Measurements from ENCODE around the gene MLIP.

The MLIP gene

GRCh38 chr6:54093326-54093948 is 17.8 kb upstream of the MLIP start:
- peaks cover 6% of the 10 kb centered on the region for H3K27me3 Mint-ChIP-seq (ENCODE audit: low read depth)

GRCh38 chr6:54094293-54094692 is 16.9 kb upstream of the MLIP start:
- Mint-ChIP-seq H3K27ac (no peak overlapping the region), H3K27me3 (ENCODE audit: low read depth) (peaks cover 6% of the 10 kb centered on the region), H3K4me3 (no peak overlapping the region), H3K9me3 (peaks cover 3% of the 10 kb centered on the region), H3K36me3 (ENCODE audit: low read depth) (no peaks in the 10 kb centered on the region), H3K4me1 (peaks cover 22% of the 10 kb centered on the region)
- no peak for TF ChIP-seq CTCF (IDR thresholded peaks at IDR 0.05; ENCODE audit: unreplicated experiment in 3 of 3)

More at GRCh38 chr6:54093326-54093948, 17.8 kb upstream of the MLIP start:
- Mint-ChIP-seq H3K27ac (no peak overlapping the region), H3K4me3 (no peak overlapping the region), H3K4me1 (peaks cover 22% of the 10 kb centered on the region), H3K36me3 (ENCODE audit: low read depth) (no peaks in the 10 kb centered on the region), H3K9me3 (peaks cover 3% of the 10 kb centered on the region)
- no peak for TF ChIP-seq CTCF (IDR thresholded peaks at IDR 0.05; ENCODE audit: unreplicated experiment in 3 of 3)

GRCh38 chr6:54094786-54095185 is 16.5 kb upstream of the MLIP start:
- TF ChIP-seq CTCF (IDR thresholded peaks at IDR 0.05; ENCODE audit: unreplicated experiment in 3 of 3), result no peak
- H3K36me3 Mint-ChIP-seq (ENCODE audit: low read depth), result no peaks in the 10 kb centered on the region
- H3K9me3 Mint-ChIP-seq, result peaks cover 3% of the 10 kb centered on the region
- peaks cover 6% of the 10 kb centered on the region for H3K27me3 Mint-ChIP-seq (ENCODE audit: low read depth)
- H3K27ac Mint-ChIP-seq, result no peak overlapping the region
- no peak overlapping the region for H3K4me3 Mint-ChIP-seq
- peaks cover 22% of the 10 kb centered on the region for H3K4me1 Mint-ChIP-seq

GRCh38 chr6:54095723-54096122 is 15.5 kb upstream of the MLIP start:
- Mint-ChIP-seq H3K9me3 (peaks cover 3% of the 10 kb centered on the region), H3K27me3 (ENCODE audit: low read depth) (peaks cover 6% of the 10 kb centered on the region), H3K4me1 (peaks cover 22% of the 10 kb centered on the region), H3K27ac (no peak overlapping the region), H3K36me3 (ENCODE audit: low read depth) (no peaks in the 10 kb centered on the region), H3K4me3 (no peak overlapping the region)
- no peak for TF ChIP-seq CTCF (IDR thresholded peaks at IDR 0.05; ENCODE audit: unreplicated experiment in 3 of 3)

GRCh38 chr6:54096811-54097210 is 14.4 kb upstream of the MLIP start:
- H3K27me3 Mint-ChIP-seq (ENCODE audit: low read depth), result peaks cover 6% of the 10 kb centered on the region
- no peak overlapping the region for H3K27ac Mint-ChIP-seq
- H3K4me3 Mint-ChIP-seq, result no peak overlapping the region
- H3K36me3 Mint-ChIP-seq (ENCODE audit: low read depth), result no peaks in the 10 kb centered on the region
- no peak for TF ChIP-seq CTCF (IDR thresholded peaks at IDR 0.05; ENCODE audit: unreplicated experiment in 3 of 3)
- peaks cover 3% of the 10 kb centered on the region for H3K9me3 Mint-ChIP-seq
- peaks cover 19% of the 10 kb centered on the region for H3K4me1 Mint-ChIP-seq

GRCh38 chr6:54097753-54098152 is 13.5 kb upstream of the MLIP start:
- TF ChIP-seq CTCF (IDR thresholded peaks at IDR 0.05; ENCODE audit: unreplicated experiment in 3 of 3), result no peak
- peaks cover 3% of the 10 kb centered on the region for H3K9me3 Mint-ChIP-seq
- H3K4me3 Mint-ChIP-seq, result no peak overlapping the region
- no peaks in the 10 kb centered on the region for H3K36me3 Mint-ChIP-seq (ENCODE audit: low read depth)
- peaks cover 25% of the 10 kb centered on the region for H3K4me1 Mint-ChIP-seq
- H3K27me3 Mint-ChIP-seq (ENCODE audit: low read depth), result peaks cover 6% of the 10 kb centered on the region
- no peak overlapping the region for H3K27ac Mint-ChIP-seq

Data from nephron (organoid).